Liver (tissue), 9 donors: Measurements from ENCODE around the gene LRRC61. TPM values are rescaled to one million over a fixed set of nuclear protein-coding genes. Genes with fewer than 3 reads are reported as not detected.

Experiments
- DNase-seq: peaks from one replicate; pipeline ENCODE4 v3.0.0-alpha.2; 2017; ENCODE audit warnings: low spot score
- H3K27ac ChIP-seq, 2 donors: one replicate each; pipeline ENCODE4 v1.7.0; 2013; ENCODE audit warnings: inconsistent platforms in 2 of 2, low read length in 2 of 2, control low read depth in 1 of 2, low read depth in 1 of 2, mild to moderate bottlenecking in 1 of 2
- H3K27me3 ChIP-seq, 4 donors: one replicate each; pipeline versions ENCODE4 v1.6.1 to v1.7.0; 2013; ENCODE audit warnings: low read length in 3 of 4, inconsistent platforms in 1 of 4, mild to moderate bottlenecking in 1 of 4, moderate library complexity in 1 of 4; ENCODE audit not compliant: control insufficient read depth in 4 of 4, insufficient read depth in 4 of 4
- H3K36me3 ChIP-seq, 4 donors: one replicate each; pipeline versions ENCODE4 v1.6.1 to v1.7.0; 2013; ENCODE audit warnings: low read length in 3 of 4, mild to moderate bottlenecking in 3 of 4, low read depth in 1 of 4, moderate library complexity in 1 of 4; ENCODE audit not compliant: control insufficient read depth in 4 of 4, insufficient read depth in 3 of 4
- H3K4me1 ChIP-seq, 4 donors: one replicate each; pipeline versions ENCODE4 v1.6.1 to v1.7.0; 2013; ENCODE audit warnings: low read length in 3 of 4, mild to moderate bottlenecking in 3 of 4, moderate library complexity in 1 of 4; ENCODE audit not compliant: control insufficient read depth in 4 of 4, insufficient read depth in 4 of 4
- H3K4me3 ChIP-seq, 3 donors: one replicate each; pipeline versions ENCODE4 v1.6.1 to v1.7.0; 2013; ENCODE audit warnings: low read length in 3 of 3, control low read depth in 1 of 3, low read depth in 1 of 3, mild to moderate bottlenecking in 1 of 3
- H3K9ac ChIP-seq, 2 donors: one replicate each; pipeline ENCODE4 v1.7.0; 2013; ENCODE audit warnings: low read length in 2 of 2, mild to moderate bottlenecking in 2 of 2, moderate library complexity in 2 of 2, control low read depth in 1 of 2, low read depth in 1 of 2
- H3K9me3 ChIP-seq, 4 donors: one replicate each; pipeline versions ENCODE4 v1.6.1 to v1.7.0; 2013; ENCODE audit warnings: low read length in 3 of 4; ENCODE audit not compliant: control insufficient read depth in 4 of 4
- ATF3 ChIP-seq: IDR thresholded peaks from 2 replicates; pipeline ENCODE4 v1.6.1; 2016; ENCODE audit warnings: antibody characterized with exemption
- FOXA1 ChIP-seq: IDR thresholded peaks from 2 replicates; pipeline ENCODE4 v1.6.1; 2016; ENCODE audit warnings: antibody characterized with exemption
- FOXA2 ChIP-seq: IDR thresholded peaks from 2 replicates; pipeline ENCODE4 v1.6.1; 2016; ENCODE audit warnings: antibody characterized with exemption
- HNF4A ChIP-seq, 2 donors: conservative IDR thresholded peaks; 2 replicates each; pipeline ENCODE4 v1.6.1; 2016; ENCODE audit warnings: antibody characterized with exemption in 2 of 2, mild to moderate bottlenecking in 2 of 2
- NR2F2 ChIP-seq: IDR thresholded peaks from 2 replicates; pipeline ENCODE4 v1.6.1; 2016; ENCODE audit warnings: antibody characterized with exemption
- RAD21 ChIP-seq, 2 donors: IDR thresholded peaks; 2 replicates each; pipeline ENCODE4 v1.6.1; 2016; ENCODE audit warnings: antibody characterized with exemption in 2 of 2, mild to moderate bottlenecking in 2 of 2
- SP1 ChIP-seq: IDR thresholded peaks from 2 replicates; pipeline ENCODE4 v1.6.1; 2018; ENCODE audit warnings: antibody characterized with exemption, mild to moderate bottlenecking
- TAF1 ChIP-seq: conservative IDR thresholded peaks from 2 replicates; pipeline ENCODE4 v1.6.1; 2016; ENCODE audit warnings: antibody characterized with exemption, mild to moderate bottlenecking
- YY1 ChIP-seq: IDR thresholded peaks from 2 replicates; pipeline ENCODE4 v1.6.1; 2016; ENCODE audit warnings: antibody characterized with exemption, mild to moderate bottlenecking
- ZBTB33 ChIP-seq: IDR thresholded peaks from 2 replicates; pipeline ENCODE4 v1.6.1; 2016; ENCODE audit warnings: antibody characterized with exemption
- WGBS: extraction: QIAGEN DNeasy Blood & Tissue Kit; methylation state at CpG from one replicate; pipeline ENCODE4 v1.1.7; 2013; 5-methylcytosine and 5-hydroxymethylcytosine counted together
- polyA plus RNA-seq, 2 donors: library from polyadenylated mRNA; stranded (reverse) in 1 of 2; unstranded in 1 of 2; fragments of 200-250 nt in 1 of 2; fragments of >200 nt in 1 of 2; fragmentation: Nextera tagmentation in 1 of 2; extraction: Ambion mirVana in 1 of 2; gene quantifications; one replicate each; pipeline versions ENCODE4 v1.2.1 to v1.2.3, GENCODE V29; 2013 to 2015
- total RNA-seq, 2 donors: library from RNA; depleted of rRNA; stranded (reverse); fragments of >200 nt; gene quantifications; one replicate each; pipeline ENCODE4 v1.2.3, GENCODE V29; 2014
- donor health status: healthy.
- donor health status: healthy.
- donor health status: healthy.
- donor health status: healthy.
- donor health status: healthy.

Gene LRRC61
- total and polyA plus RNA-seq, 4 donors, result 12.0 to 21.0 (median 15.6) TPM

DNA sequence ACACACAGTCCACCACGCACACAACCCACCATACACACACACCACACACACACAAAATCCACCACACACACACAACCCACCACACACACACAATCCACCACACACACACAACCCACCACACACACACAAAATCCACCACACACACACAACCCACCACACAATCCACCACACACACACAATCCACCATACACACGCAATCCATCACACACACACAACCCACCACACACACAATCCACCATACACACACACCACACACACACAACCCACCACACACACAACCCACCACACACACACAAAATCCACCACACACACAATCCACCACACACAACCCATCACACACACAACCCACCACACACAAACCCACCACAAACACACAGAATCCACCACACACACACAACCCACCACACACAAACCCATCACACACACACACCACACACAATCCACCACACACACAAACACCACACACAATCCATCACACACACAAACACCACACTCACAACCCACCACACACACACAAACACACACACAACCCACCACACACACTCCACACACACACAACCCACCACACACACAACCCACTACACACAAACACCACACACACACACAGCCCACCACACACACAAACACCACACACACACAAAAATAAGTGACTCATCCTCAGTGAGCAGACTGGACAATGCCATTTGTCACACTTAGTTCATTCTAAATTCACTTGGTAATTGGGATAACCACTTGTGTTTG lies 36.6 kb downstream of the LRRC61 start (continued):
- no peak for TF ChIP-seq ZBTB33
- TF ChIP-seq NR2F2, result no peak
- TF ChIP-seq SP1, result no peak
- no peak for TF ChIP-seq TAF1
- no peak for TF ChIP-seq HNF4A (conservative IDR thresholded peaks at IDR 0.05)
- TF ChIP-seq YY1, result no peak

DNA sequence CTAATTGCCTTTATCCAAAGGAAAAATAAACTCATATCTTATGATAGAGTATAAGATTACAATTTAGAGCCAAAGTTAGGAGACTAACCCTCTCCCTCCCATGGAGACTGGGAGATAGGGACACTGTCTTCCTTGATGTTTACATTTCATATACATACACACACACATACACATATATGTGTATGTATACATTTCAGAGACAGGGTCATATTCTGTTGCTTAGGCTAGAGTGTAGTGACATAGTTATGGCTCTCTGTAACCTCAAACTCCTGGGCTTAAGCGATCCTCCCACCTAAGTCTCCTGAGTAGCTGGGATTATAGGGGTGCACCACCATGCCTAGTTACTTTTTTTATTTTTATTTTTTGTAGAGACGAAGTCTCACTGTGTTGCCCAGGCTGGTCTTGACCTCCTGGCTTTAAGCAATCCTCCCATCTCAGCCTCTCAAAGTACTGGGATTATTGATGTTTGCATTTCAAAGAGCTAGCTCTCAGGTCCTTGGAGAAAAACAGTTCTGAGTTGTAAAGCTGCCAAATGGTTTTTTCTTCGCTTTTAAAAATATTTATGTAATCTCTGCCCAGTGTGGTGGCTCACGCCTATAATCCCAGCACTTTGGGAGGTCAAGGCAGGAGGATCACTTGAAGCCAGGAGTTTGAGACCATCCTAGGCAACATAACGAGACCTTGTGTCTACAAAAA lies 37.4 kb downstream of the LRRC61 start:
- Histone ChIP-seq H3K9me3 (no peaks in the 10 kb centered on the region), H3K4me3 (no peak overlapping the region), H3K4me1 (peaks cover 0 to 13% (median 13%) of the 10 kb centered on the region in 4 donors), H3K27ac (no peak overlapping the region), H3K36me3 (no peaks in the 10 kb centered on the region), H3K9ac (no peak overlapping the region), H3K27me3 (no peaks in the 10 kb centered on the region)
- 90% methylated on average over 5 of the region's 5 CpGs for WGBS
- no peak for TF ChIP-seq FOXA1
- no peak for DNase-seq

GRCh38 chr7:150361402-150361801 lies 38.2 kb downstream of the LRRC61 start:
- peaks cover 0 to 4% (median 4%) of the 10 kb centered on the region in 4 donors for H3K4me1 ChIP-seq
- H3K4me3 ChIP-seq, result no peak overlapping the region
- H3K27me3 ChIP-seq, result no peaks in the 10 kb centered on the region
- H3K27ac ChIP-seq, result no peak overlapping the region
- H3K36me3 ChIP-seq, result no peaks in the 10 kb centered on the region
- DNase-seq, result no peak
- 90% methylated on average over 7 of the region's 7 CpGs for WGBS
- no peak overlapping the region for H3K9ac ChIP-seq
- H3K9me3 ChIP-seq, result no peaks in the 10 kb centered on the region
- TF ChIP-seq SP1, result no peak

- TF ChIP-seq NR2F2 (no peak), YY1 (no peak), RAD21 (IDR thresholded peaks at IDR 0.05) (no peak), ATF3 (no peak), FOXA2 (no peak), TAF1 (no peak), FOXA1 (no peak)
- no peak overlapping the region for H3K4me3 ChIP-seq
- no peak overlapping the region for H3K9ac ChIP-seq
- WGBS, result 92% methylated on average over 18 of the region's 18 CpGs
- no peaks in the 10 kb centered on the region for H3K36me3 ChIP-seq
- DNase-seq, result no peak
- H3K4me1 ChIP-seq, result peaks cover 0 to under 1% (median 0%) of the 10 kb centered on the region in 4 donors
- H3K27ac ChIP-seq, result no peak overlapping the region
- no peaks in the 10 kb centered on the region for H3K9me3 ChIP-seq
- no peaks in the 10 kb centered on the region for H3K27me3 ChIP-seq
Measured at GRCh38 chr7:150361807-150362621, 38.9 kb downstream of the LRRC61 start.
